Body of pancreas (tissue), 4 donors: Measurements from ENCODE around the gene SUPV3L1. TPM values are rescaled to one million over a fixed set of nuclear protein-coding genes. Genes with fewer than 3 reads are reported as not detected.
"Not testable (repeated sequence)": the region's sequence is repeated elsewhere in the genome, so short reads cannot be mapped to it uniquely, and the experiment has no call there.

Experiments used
- ATAC-seq: fragments of 150-250 bp; one replicate; pipeline ENCODE4 v1.9.1; 2016
- DNase-seq, 4 donors: peaks; one replicate each; pipeline ENCODE4 v3.0.0-alpha.2; 2019
- H3K27ac ChIP-seq, 4 donors: fragments of 200-600 bp; sonication (generic); 1 replicate in 3 of 4; 2 replicates in 1 of 4; pipeline versions ENCODE4 v1.5.1 to v1.6.1; 2016 to 2019; ENCODE audit warnings: mild to moderate bottlenecking in 1 of 4, mixed read lengths in 1 of 4, moderate library complexity in 1 of 4
- H3K27me3 ChIP-seq, 2 donors: fragments of 200-600 bp; sonication (generic); one replicate each; pipeline ENCODE4 v1.6.0; 2016; ENCODE audit warnings: mild to moderate bottlenecking in 1 of 2
- H3K36me3 ChIP-seq, 2 donors: fragments of 200-600 bp; sonication (generic); replicated peaks in 1 of 2; 2 replicates each; pipeline ENCODE4 v1.5.1; 2016; ENCODE audit warnings: low read depth in 2 of 2; ENCODE audit not compliant: insufficient read depth in 1 of 2
- H3K4me1 ChIP-seq: fragments of 200-600 bp; sonication (generic); one replicate; pipeline ENCODE4 v1.6.0; 2016
- H3K4me3 ChIP-seq, 2 donors: fragments of 200-600 bp; sonication (generic); 1 replicate in 1 of 2; 2 replicates in 1 of 2; pipeline ENCODE4 v1.5.1; 2016 to 2019
- H3K9me3 ChIP-seq, 3 donors: fragments of 200-600 bp; sonication (generic); 1 replicate in 2 of 3; 2 replicates in 1 of 3; pipeline ENCODE4 v1.5.1; 2016
- CTCF ChIP-seq, 7 experiments: fragments of 450-650 bp in 4 of 7; fragments of 200-600 bp in 3 of 7; sonication (generic) in 3 of 7; IDR thresholded peaks; one replicate each; pipeline ENCODE4 v1.5.1; 2016 to 2019; ENCODE audit warnings: antibody characterized with exemption in 7 of 7
- POLR2A ChIP-seq, 3 donors: fragments of 450-650 bp; IDR thresholded peaks; one replicate each; pipeline ENCODE4 v1.6.1; 2016; ENCODE audit warnings: antibody characterized with exemption in 3 of 3, mild to moderate bottlenecking in 2 of 3
- WGBS, 2 donors: methylation state at CpG; one replicate each; pipeline ENCODE4 v1.1.5; 2017; 5-methylcytosine and 5-hydroxymethylcytosine counted together
- intact Hi-C: fragments of 100-400 bp; cut with DNase I; formaldehyde crosslinking; loops from one replicate; pipeline ENCODE4 v1.15.1; 2023
- total RNA-seq, 2 donors: library from RNA; depleted of rRNA; stranded (reverse); fragments of >200 nt; gene quantifications; one replicate each; pipeline ENCODE4 v1.1.0, GENCODE V29; 2016

The SUPV3L1 gene
- total RNA-seq, 2 donors from 2014 or later = 10.9 to 25.1 TPM

GRCh38 chr10:69247313-69247710, 67.3 kb downstream of the SUPV3L1 start:
- no peak overlapping the region for H3K4me3 ChIP-seq
- DNase-seq (no peak), ATAC-seq (no peak)
- TF ChIP-seq POLR2A (IDR thresholded peaks at IDR 0.05) = no peak
- TF ChIP-seq CTCF (IDR thresholded peaks at IDR 0.05) = no peak
- no peaks in the 10 kb centered on the region for H3K9me3 ChIP-seq
- H3K27me3 ChIP-seq = no peaks in the 10 kb centered on the region
- 84 to 86% methylated on average over 13 of the region's 13 CpGs for WGBS, 2 donors
- H3K36me3 ChIP-seq = no peaks in the 10 kb centered on the region
- intact Hi-C loops = no loop called here
- no peaks in the 10 kb centered on the region for H3K4me1 ChIP-seq
- H3K27ac ChIP-seq = no peak overlapping the region

- Histone ChIP-seq H3K27ac (no peak overlapping the region), H3K27me3 (no peaks in the 10 kb centered on the region), H3K9me3 (no peaks in the 10 kb centered on the region), H3K4me1 (no peaks in the 10 kb centered on the region), H3K4me3 (no peak overlapping the region), H3K36me3 (no peaks in the 10 kb centered on the region)
- DNase-seq (no peak), ATAC-seq (no peak)
- 77 to 78% methylated on average over 3 to 16 of the region's 24 CpGs for WGBS, 2 donors
- TF ChIP-seq POLR2A (IDR thresholded peaks at IDR 0.05) (no peak), CTCF (IDR thresholded peaks at IDR 0.05) (no peak)
- intact Hi-C loops = no loop called here
These were observed 68.2 kb downstream of the SUPV3L1 start for GRCh38 chr10:69248117-69248730.

GRCh38 chr10:69250041-69250440, 70.0 kb downstream of the SUPV3L1 start:
- Histone ChIP-seq H3K4me3 (no peak overlapping the region), H3K4me1 (no peaks in the 10 kb centered on the region), H3K27me3 (no peaks in the 10 kb centered on the region), H3K27ac (no peak overlapping the region), H3K36me3 (no peaks in the 10 kb centered on the region), H3K9me3 (no peaks in the 10 kb centered on the region)
- DNase-seq = no peak
- ATAC-seq = no peak
- no peak for TF ChIP-seq POLR2A (IDR thresholded peaks at IDR 0.05)
- no peak for TF ChIP-seq CTCF (IDR thresholded peaks at IDR 0.05)
- WGBS, 2 donors = 78 to 86% methylated on average over 8 to 14 of the region's 14 CpGs
- intact Hi-C loops = no loop called here

GRCh38 chr10:69251417-69251816, 71.4 kb downstream of the SUPV3L1 start:
- ATAC-seq, H3K9me3 ChIP-seq, H3K27ac ChIP-seq, intact Hi-C loops, H3K27me3 ChIP-seq, H3K4me1 ChIP-seq, H3K36me3 ChIP-seq, DNase-seq, H3K4me3 ChIP-seq: not testable (repeated sequence)
- WGBS, 2 donors = 82 to 90% methylated on average over 2 of the region's 2 CpGs

GRCh38 chr10:69253171-69253570, 73.1 kb downstream of the SUPV3L1 start:
- no peaks in the 10 kb centered on the region for H3K9me3 ChIP-seq
- H3K27me3 ChIP-seq = no peaks in the 10 kb centered on the region
- H3K4me1 ChIP-seq = peaks cover 8% of the 10 kb centered on the region
- intact Hi-C loops = no loop called here
- no peaks in the 10 kb centered on the region for H3K36me3 ChIP-seq
- WGBS, 2 donors = 49 to 85% methylated on average over 3 of the region's 3 CpGs
- TF ChIP-seq POLR2A (IDR thresholded peaks at IDR 0.05) (no peak), CTCF (IDR thresholded peaks at IDR 0.05) (no peak)
- H3K4me3 ChIP-seq = no peak overlapping the region
- DNase-seq = no peak
- no peak overlapping the region for H3K27ac ChIP-seq
- no peak for ATAC-seq
